Esophagus squamous epithelium (tissue), 5 donors: Measurements from ENCODE around the gene TANC1. TPM values are rescaled to one million over a fixed set of nuclear protein-coding genes. Genes with fewer than 3 reads are reported as not detected.

Experiments
- DNase-seq: peaks from one replicate; lab custom pipeline; 2025; lab: John Stamatoyannopoulos, UW
- H3K27ac ChIP-seq, 4 donors: fragments of 200-600 bp; sonication (generic); one replicate each; pipeline ENCODE4 v1.5.1; 2016 to 2019; ENCODE audit warnings: mild to moderate bottlenecking in 1 of 4
- H3K27me3 ChIP-seq, 4 donors: fragments of 200-600 bp; sonication (generic); 1 replicate in 3 of 4; 2 replicates in 1 of 4; pipeline versions ENCODE4 v1.5.1 to v1.6.0; 2017 to 2021; ENCODE audit warnings: antibody characterized with exemption in 1 of 4
- H3K36me3 ChIP-seq, 3 donors: fragments of 200-600 bp; sonication (generic); one replicate each; pipeline ENCODE4 v1.5.1; 2016 to 2019
- H3K4me1 ChIP-seq, 3 donors: fragments of 200-600 bp; sonication (generic); one replicate each; pipeline ENCODE4 v1.5.1; 2017 to 2019
- H3K4me3 ChIP-seq, 4 donors: fragments of 200-600 bp; sonication (generic); 1 replicate in 3 of 4; 2 replicates in 1 of 4; pipeline ENCODE4 v1.5.1; 2016 to 2019; ENCODE audit warnings: mild to moderate bottlenecking in 2 of 4, moderate library complexity in 1 of 4
- H3K9me3 ChIP-seq, 3 donors: fragments of 200-600 bp; sonication (generic); one replicate each; pipeline ENCODE4 v1.5.1; 2016 to 2019
- CTCF ChIP-seq, 6 experiments: fragments of 450-650 bp in 4 of 6; fragments of 200-600 bp in 2 of 6; sonication (generic) in 2 of 6; IDR thresholded peaks; one replicate each; pipeline ENCODE4 v1.5.1; 2016 to 2019; ENCODE audit warnings: antibody characterized with exemption in 6 of 6, mild to moderate bottlenecking in 4 of 6, moderate library complexity in 4 of 6
- POLR2A ChIP-seq, 4 donors: fragments of 450-650 bp; IDR thresholded peaks; one replicate each; pipeline ENCODE4 v1.6.1; 2017; ENCODE audit warnings: antibody characterized with exemption in 4 of 4, mild to moderate bottlenecking in 4 of 4, moderate library complexity in 3 of 4
- WGBS, 2 donors: methylation state at CpG; one replicate each; pipeline ENCODE4 v1.1.5; 2018; 5-methylcytosine and 5-hydroxymethylcytosine counted together
- intact Hi-C: fragments of 100-400 bp; cut with DNase I; formaldehyde crosslinking; loops from one replicate; pipeline ENCODE4 v1.15.0; 2022
- total RNA-seq, 4 donors: library from RNA; depleted of rRNA; stranded (reverse); fragments of >200 nt; gene quantifications; one replicate each; pipeline ENCODE4 v1.1.0, GENCODE V29; 2016
- donor health status: DM: yes; HTN: yes; CAD: no.

The TANC1 gene
- total RNA-seq, 4 donors from 2014 or later: 29.4 to 54.5 (median 42.2) TPM

- no peaks in the 10 kb centered on the region for H3K9me3 ChIP-seq
- TF ChIP-seq POLR2A (IDR thresholded peaks at IDR 0.05): no peak
- TF ChIP-seq CTCF (IDR thresholded peaks at IDR 0.05): no peak
- no peak overlapping the region for H3K27ac ChIP-seq
- H3K4me3 ChIP-seq: no peak overlapping the region
- H3K4me1 ChIP-seq: no peaks in the 10 kb centered on the region
- no peak for DNase-seq
- no peaks in the 10 kb centered on the region for H3K27me3 ChIP-seq
- intact Hi-C loops: no loop called here
- WGBS, 2 donors: 87 to 90% methylated on average over 5 to 6 of the region's 6 CpGs
- H3K36me3 ChIP-seq: peaks cover 14 to 97% (median 20%) of the 10 kb centered on the region in 3 donors
Observed at GRCh38 chr2:159234868-159235267, 266.4 kb downstream of the TANC1 start.

- no peak overlapping the region for H3K4me3 ChIP-seq
- no peaks in the 10 kb centered on the region for H3K9me3 ChIP-seq
- peaks cover 0 to 86% (median 5%) of the 10 kb centered on the region in 3 donors for H3K36me3 ChIP-seq
- intact Hi-C loops: no loop called here
- H3K27ac ChIP-seq: no peak overlapping the region
- H3K27me3 ChIP-seq: no peaks in the 10 kb centered on the region
- DNase-seq: no peak
- TF ChIP-seq CTCF (IDR thresholded peaks at IDR 0.05): no peak
- no peak for TF ChIP-seq POLR2A (IDR thresholded peaks at IDR 0.05)
- no peaks in the 10 kb centered on the region for H3K4me1 ChIP-seq
Observed at GRCh38 chr2:159243529-159243928, 275.1 kb downstream of the TANC1 start.

- intact Hi-C loops: no loop called here
- no peaks in the 10 kb centered on the region for H3K27me3 ChIP-seq
- no peak overlapping the region for H3K4me3 ChIP-seq
- no peak overlapping the region for H3K27ac ChIP-seq
- DNase-seq: no peak
- 98% methylated on average over 7 of the region's 7 CpGs for WGBS, 2 donors
- TF ChIP-seq POLR2A (IDR thresholded peaks at IDR 0.05) (no peak), CTCF (IDR thresholded peaks at IDR 0.05) (no peak)
- H3K36me3 ChIP-seq: peaks cover 0 to 56% (median 0%) of the 10 kb centered on the region in 3 donors
- peaks cover 5 to 20% (median 7%) of the 10 kb centered on the region in 3 donors for H3K4me1 ChIP-seq
- H3K9me3 ChIP-seq: no peaks in the 10 kb centered on the region
Observed at GRCh38 chr2:159246325-159246988, 278.0 kb downstream of the TANC1 start.

- peak overlapping the region; percentile 32 to 86 (median 63) for H3K27ac ChIP-seq
- DNase-seq: no peak
- H3K36me3 ChIP-seq: peaks cover 5 to 40% (median 5%) of the 10 kb centered on the region in 3 donors
- intact Hi-C loops: no loop called here
- 23 to 47% methylated on average over 7 of the region's 7 CpGs for WGBS, 2 donors
- peaks cover 5 to 20% (median 7%) of the 10 kb centered on the region in 3 donors for H3K4me1 ChIP-seq
- no peak overlapping the region for H3K4me3 ChIP-seq
- no peaks in the 10 kb centered on the region for H3K9me3 ChIP-seq
- no peaks in the 10 kb centered on the region for H3K27me3 ChIP-seq
- peak in 1 of 6 experiments; percentile 11 for TF ChIP-seq CTCF (IDR thresholded peaks at IDR 0.05)
- TF ChIP-seq POLR2A (IDR thresholded peaks at IDR 0.05): no peak
Observed at GRCh38 chr2:159249990-159250715, 281.7 kb downstream of the TANC1 start.
